Hepatocyte (in vitro differentiated cells): ENCODE measurements around the gene KCNG3. TPM values are rescaled to one million over a fixed set of nuclear protein-coding genes. Genes with fewer than 3 reads are reported as not detected.

Experiments
- DNase-seq: peaks from one replicate; pipeline ENCODE4 v3.0.0-alpha.2; 2016; ENCODE audit warnings: low spot score
- H2AFZ ChIP-seq: fragments of 200-600 bp; sonication (generic); 2 replicates; pipeline ENCODE4 v1.6.0; 2016; ENCODE audit warnings: antibody characterized with exemption, mild to moderate bottlenecking
- H3K27ac ChIP-seq: fragments of 200-600 bp; sonication (generic); 2 replicates; pipeline ENCODE4 v1.5.1; 2016; ENCODE audit warnings: mild to moderate bottlenecking
- H3K27me3 ChIP-seq: fragments of 200-600 bp; sonication (generic); 2 replicates; pipeline ENCODE4 v1.6.1; 2016
- H3K36me3 ChIP-seq: fragments of 200-600 bp; sonication (generic); replicated peaks from 2 replicates; pipeline ENCODE4 v1.5.1; 2016; ENCODE audit warnings: low read depth; ENCODE audit not compliant: insufficient read depth
- H3K4me1 ChIP-seq: fragments of 200-600 bp; sonication (generic); 2 replicates; pipeline ENCODE4 v1.5.1; 2016; ENCODE audit warnings: mild to moderate bottlenecking, moderate library complexity; ENCODE audit not compliant: insufficient read depth
- H3K4me2 ChIP-seq: fragments of 200-600 bp; sonication (generic); 2 replicates; pipeline ENCODE4 v1.6.0; 2016
- H3K4me3 ChIP-seq: fragments of 200-600 bp; sonication (generic); 2 replicates; pipeline ENCODE4 v1.5.1; 2016; ENCODE audit warnings: mild to moderate bottlenecking
- H3K79me2 ChIP-seq: fragments of 200-600 bp; sonication (generic); 2 replicates; pipeline ENCODE4 v1.6.0; 2017; ENCODE audit warnings: mild to moderate bottlenecking
- H3K9me2 ChIP-seq: fragments of 200-600 bp; sonication (generic); replicated peaks from 2 replicates; pipeline ENCODE4 v1.6.0; 2017; ENCODE audit warnings: mild to moderate bottlenecking; ENCODE audit not compliant: insufficient read depth
- H3K9me3 ChIP-seq: fragments of 200-600 bp; sonication (generic); 2 replicates; pipeline ENCODE4 v1.5.1; 2016; ENCODE audit warnings: low read depth, mild to moderate bottlenecking
- H4K20me1 ChIP-seq: fragments of 200-600 bp; sonication (generic); 2 replicates; pipeline ENCODE4 v1.6.0; 2016; ENCODE audit warnings: mild to moderate bottlenecking; ENCODE audit not compliant: insufficient read depth, poor library complexity, severe bottlenecking
- EZH2 ChIP-seq: fragments of 200-600 bp; sonication (generic); IDR thresholded peaks from 2 replicates; pipeline ENCODE4 v1.6.1; 2016; ENCODE audit warnings: antibody characterized with exemption, mild to moderate bottlenecking, borderline replicate concordance
- EZH2phosphoT487 ChIP-seq: fragments of 200-600 bp; sonication (generic); IDR thresholded peaks from one replicate; pipeline ENCODE4 v1.6.1; 2018; ENCODE audit warnings: antibody characterized with exemption, mild to moderate bottlenecking, low read depth, moderate library complexity; ENCODE audit not compliant: unreplicated experiment, severe bottlenecking
- WGBS: methylation state at CpG from one replicate; pipeline ENCODE4 v1.1.6; 2016; ENCODE audit warnings: low lambda C conversion rate; ENCODE audit errors: missing lambda C conversion rate; 5-methylcytosine and 5-hydroxymethylcytosine counted together
- polyA plus RNA-seq: library from polyadenylated mRNA; unstranded; fragments of >200 nt; fragmentation: Nextera tagmentation; extraction: Ambion mirVana; gene quantifications from 2 replicates; pipeline ENCODE4 v1.2.1, GENCODE V29; 2016
- total RNA-seq: library from RNA; depleted of rRNA; stranded (reverse); fragments of >200 nt; gene quantifications from 2 replicates; pipeline ENCODE4 v1.2.3, GENCODE V29; 2014
- TF ChIP-seq, protein P1 (sequence below): fragments of 200-600 bp; sonication (generic); IDR thresholded peaks from 2 replicates; pipeline ENCODE4 v1.5.1; 2016; ENCODE audit warnings: antibody characterized with exemption, mild to moderate bottlenecking; ENCODE audit not compliant: poor library complexity

Gene KCNG3
- total and polyA plus RNA-seq, 2 experiments from 2014 or later = 0.57 TPM; not detected in 1

DNA sequence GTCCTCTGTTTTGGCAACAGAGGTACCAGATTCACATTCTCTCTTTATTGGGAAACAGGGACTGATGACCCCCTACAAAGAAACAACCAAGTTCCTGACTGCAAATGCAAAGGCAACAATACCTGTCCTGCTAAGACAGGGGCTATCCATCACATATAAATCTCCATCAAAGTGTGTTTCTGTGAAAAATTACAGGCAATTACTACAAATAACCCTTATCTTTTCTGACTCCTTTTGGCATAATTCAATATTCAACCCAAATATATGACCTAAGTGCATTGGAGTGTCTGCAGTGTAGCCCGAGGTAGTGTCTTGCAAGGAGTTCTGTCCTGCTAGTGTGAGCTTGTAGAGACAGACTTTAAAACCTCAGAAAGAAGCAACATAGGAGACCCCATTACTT is 35.4 kb downstream of the KCNG3 start:
- H2AFZ ChIP-seq = no peak overlapping the region
- H3K9me3 ChIP-seq = no peaks in the 10 kb centered on the region
- no peaks in the 10 kb centered on the region for H3K27me3 ChIP-seq
- no peaks in the 10 kb centered on the region for H3K9me2 ChIP-seq
- no peak for TF ChIP-seq EZH2
- TF ChIP-seq, protein P1, sequence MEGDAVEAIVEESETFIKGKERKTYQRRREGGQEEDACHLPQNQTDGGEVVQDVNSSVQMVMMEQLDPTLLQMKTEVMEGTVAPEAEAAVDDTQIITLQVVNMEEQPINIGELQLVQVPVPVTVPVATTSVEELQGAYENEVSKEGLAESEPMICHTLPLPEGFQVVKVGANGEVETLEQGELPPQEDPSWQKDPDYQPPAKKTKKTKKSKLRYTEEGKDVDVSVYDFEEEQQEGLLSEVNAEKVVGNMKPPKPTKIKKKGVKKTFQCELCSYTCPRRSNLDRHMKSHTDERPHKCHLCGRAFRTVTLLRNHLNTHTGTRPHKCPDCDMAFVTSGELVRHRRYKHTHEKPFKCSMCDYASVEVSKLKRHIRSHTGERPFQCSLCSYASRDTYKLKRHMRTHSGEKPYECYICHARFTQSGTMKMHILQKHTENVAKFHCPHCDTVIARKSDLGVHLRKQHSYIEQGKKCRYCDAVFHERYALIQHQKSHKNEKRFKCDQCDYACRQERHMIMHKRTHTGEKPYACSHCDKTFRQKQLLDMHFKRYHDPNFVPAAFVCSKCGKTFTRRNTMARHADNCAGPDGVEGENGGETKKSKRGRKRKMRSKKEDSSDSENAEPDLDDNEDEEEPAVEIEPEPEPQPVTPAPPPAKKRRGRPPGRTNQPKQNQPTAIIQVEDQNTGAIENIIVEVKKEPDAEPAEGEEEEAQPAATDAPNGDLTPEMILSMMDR = no peak
- no peak for TF ChIP-seq EZH2phosphoT487
- 69% methylated on average over 1 of the region's 1 CpG for WGBS
- no peak overlapping the region for H3K4me2 ChIP-seq
- no peak overlapping the region for H3K27ac ChIP-seq
- H3K4me1 ChIP-seq = no peaks in the 10 kb centered on the region
- DNase-seq = no peak
- H3K79me2 ChIP-seq = no peaks in the 10 kb centered on the region
- no peaks in the 10 kb centered on the region for H3K36me3 ChIP-seq
- no peak overlapping the region for H3K4me3 ChIP-seq
- no peaks in the 10 kb centered on the region for H4K20me1 ChIP-seq

DNA sequence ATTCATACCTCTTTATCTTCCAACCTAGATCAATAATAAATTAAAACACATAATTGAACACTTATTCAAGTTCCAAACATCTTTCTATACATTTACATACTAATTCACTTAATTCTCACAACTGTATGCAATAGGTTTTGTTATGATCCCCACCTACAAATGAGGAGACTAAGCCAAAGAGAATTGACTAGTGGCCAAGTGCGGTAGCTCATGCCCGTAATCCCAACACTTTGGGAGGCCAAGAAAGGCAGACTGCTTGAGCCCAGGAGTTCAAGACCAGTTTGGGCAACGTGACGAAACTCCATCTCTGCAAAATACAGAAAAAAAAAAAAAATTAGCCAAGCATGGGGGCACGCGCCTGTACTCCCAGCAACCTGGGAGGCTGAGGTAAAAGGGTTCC is 36.8 kb downstream of the KCNG3 start:
- DNase-seq = no peak
- Histone ChIP-seq H2AFZ (no peak overlapping the region), H3K27me3 (no peaks in the 10 kb centered on the region), H3K36me3 (no peaks in the 10 kb centered on the region), H3K4me3 (no peak overlapping the region), H3K9me3 (no peaks in the 10 kb centered on the region), H3K79me2 (no peaks in the 10 kb centered on the region), H3K4me2 (no peak overlapping the region), H3K27ac (no peak overlapping the region), H3K4me1 (no peaks in the 10 kb centered on the region), H4K20me1 (no peaks in the 10 kb centered on the region), H3K9me2 (no peaks in the 10 kb centered on the region)
- WGBS = 88% methylated on average over 6 of the region's 6 CpGs
- TF ChIP-seq, protein P1 = no peak
- TF ChIP-seq EZH2 (no peak), EZH2phosphoT487 (no peak)

DNA sequence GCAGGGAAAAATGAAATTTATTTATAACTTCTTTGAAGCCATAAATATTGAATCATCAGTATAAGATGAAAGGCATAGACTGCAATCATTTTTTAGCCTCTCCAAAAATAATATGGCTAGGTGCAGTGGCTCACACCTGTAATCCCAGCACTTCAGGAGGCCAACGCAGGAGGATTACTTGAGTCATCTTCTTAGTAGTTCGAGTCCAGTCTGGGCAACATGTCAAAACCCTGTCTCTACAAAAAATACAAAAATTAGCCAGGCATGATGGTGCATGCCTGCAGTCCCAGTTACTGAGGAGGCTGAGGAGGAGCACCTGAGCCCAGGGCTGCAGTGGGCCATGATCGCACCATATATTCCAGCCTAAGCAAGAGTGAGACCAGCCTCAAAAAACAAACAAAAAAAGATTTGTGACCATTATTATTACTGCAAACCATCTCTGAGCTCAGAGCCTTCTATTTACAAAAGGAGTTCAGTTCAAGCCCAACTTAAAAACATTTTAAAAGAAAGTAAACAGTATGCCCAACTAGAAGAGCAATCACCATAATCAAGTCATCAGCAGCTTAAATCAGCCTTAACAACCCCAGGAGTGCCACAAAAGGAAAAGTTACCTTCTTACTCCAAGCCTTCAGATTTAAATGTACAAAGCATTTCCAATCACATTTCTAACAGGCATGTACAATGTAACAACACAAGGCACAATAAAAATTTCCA is 37.5 kb downstream of the KCNG3 start:
- H3K9me3 ChIP-seq = no peaks in the 10 kb centered on the region
- H3K4me3 ChIP-seq = no peak overlapping the region
- DNase-seq = no peak
- H3K27me3 ChIP-seq = no peaks in the 10 kb centered on the region
- TF ChIP-seq EZH2phosphoT487 (no peak), EZH2 (no peak)
- TF ChIP-seq, protein P1 = no peak
- 85% methylated on average over 3 of the region's 3 CpGs for WGBS
- H3K4me1 ChIP-seq = no peaks in the 10 kb centered on the region
- H4K20me1 ChIP-seq = no peaks in the 10 kb centered on the region
- no peak overlapping the region for H3K4me2 ChIP-seq
- H2AFZ ChIP-seq = no peak overlapping the region
- H3K79me2 ChIP-seq = no peaks in the 10 kb centered on the region
- no peak overlapping the region for H3K27ac ChIP-seq
- H3K36me3 ChIP-seq = no peaks in the 10 kb centered on the region
- no peaks in the 10 kb centered on the region for H3K9me2 ChIP-seq

DNA sequence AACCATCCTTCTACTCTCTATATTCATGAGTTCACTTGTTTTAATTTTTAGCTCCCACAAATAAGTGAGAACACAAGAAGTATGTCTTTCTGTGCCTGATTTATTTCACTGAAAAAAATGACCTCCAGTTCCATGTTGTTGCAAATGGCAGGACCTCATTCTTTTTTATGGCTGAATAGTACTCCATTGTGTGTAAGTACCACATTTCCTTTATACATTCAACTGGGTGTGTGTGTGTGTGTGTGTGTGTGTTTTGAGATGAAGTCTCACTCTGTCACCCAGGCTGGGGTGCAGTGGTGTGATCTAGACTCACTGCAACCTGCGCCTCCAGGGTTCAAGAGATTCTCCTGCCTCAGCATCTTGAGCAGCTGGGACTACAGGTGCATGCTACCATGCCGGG is 41.2 kb downstream of the KCNG3 start:
- Histone ChIP-seq H3K4me1 (no peaks in the 10 kb centered on the region), H3K36me3 (no peaks in the 10 kb centered on the region), H3K27ac (no peak overlapping the region), H3K9me2 (no peaks in the 10 kb centered on the region), H4K20me1 (no peaks in the 10 kb centered on the region), H3K4me2 (no peak overlapping the region), H3K4me3 (no peak overlapping the region), H2AFZ (no peak overlapping the region), H3K9me3 (no peaks in the 10 kb centered on the region), H3K79me2 (no peaks in the 10 kb centered on the region), H3K27me3 (no peaks in the 10 kb centered on the region)
- DNase-seq = no peak
- WGBS = 92% methylated on average over 2 of the region's 2 CpGs
- TF ChIP-seq, protein P1 = no peak
- TF ChIP-seq EZH2 = no peak
- TF ChIP-seq EZH2phosphoT487 = no peak
